Measurements from ENCODE around the gene SLC6A1.

SLC6A1 gene

DNA sequence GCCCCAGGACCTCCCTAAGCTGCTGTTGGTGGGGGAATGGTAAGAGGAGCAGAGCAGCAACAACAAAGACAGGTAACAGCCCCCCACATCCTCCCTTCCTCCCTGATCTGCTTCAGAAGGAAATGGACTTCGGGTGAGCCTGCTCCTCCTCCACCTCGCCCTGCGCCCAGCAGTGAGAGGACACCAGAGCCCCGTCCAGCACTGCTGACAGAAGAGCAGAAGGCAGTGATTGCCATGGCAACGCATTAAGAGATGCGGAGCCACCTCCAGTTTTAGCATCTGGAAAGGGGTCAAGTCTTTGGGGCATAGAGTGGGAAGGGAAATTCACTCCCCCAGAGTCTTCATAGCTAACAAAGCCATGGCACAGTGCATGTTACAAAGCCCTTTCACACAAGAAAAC, 84.2 kb downstream of the SLC6A1 start:
- no peak overlapping the region for H3K4me3 ChIP-seq (replicated peaks in 1 of 2; ENCODE audit: low read depth in 2 of 2, low read length in 2 of 2)
- TF ChIP-seq, protein P1, sequence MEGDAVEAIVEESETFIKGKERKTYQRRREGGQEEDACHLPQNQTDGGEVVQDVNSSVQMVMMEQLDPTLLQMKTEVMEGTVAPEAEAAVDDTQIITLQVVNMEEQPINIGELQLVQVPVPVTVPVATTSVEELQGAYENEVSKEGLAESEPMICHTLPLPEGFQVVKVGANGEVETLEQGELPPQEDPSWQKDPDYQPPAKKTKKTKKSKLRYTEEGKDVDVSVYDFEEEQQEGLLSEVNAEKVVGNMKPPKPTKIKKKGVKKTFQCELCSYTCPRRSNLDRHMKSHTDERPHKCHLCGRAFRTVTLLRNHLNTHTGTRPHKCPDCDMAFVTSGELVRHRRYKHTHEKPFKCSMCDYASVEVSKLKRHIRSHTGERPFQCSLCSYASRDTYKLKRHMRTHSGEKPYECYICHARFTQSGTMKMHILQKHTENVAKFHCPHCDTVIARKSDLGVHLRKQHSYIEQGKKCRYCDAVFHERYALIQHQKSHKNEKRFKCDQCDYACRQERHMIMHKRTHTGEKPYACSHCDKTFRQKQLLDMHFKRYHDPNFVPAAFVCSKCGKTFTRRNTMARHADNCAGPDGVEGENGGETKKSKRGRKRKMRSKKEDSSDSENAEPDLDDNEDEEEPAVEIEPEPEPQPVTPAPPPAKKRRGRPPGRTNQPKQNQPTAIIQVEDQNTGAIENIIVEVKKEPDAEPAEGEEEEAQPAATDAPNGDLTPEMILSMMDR (IDR thresholded peaks at IDR 0.05; ENCODE audit: low read depth, low read length), result no peak
- DNase-seq (ENCODE audit: low read depth in 2 of 2), result no peak

DNA sequence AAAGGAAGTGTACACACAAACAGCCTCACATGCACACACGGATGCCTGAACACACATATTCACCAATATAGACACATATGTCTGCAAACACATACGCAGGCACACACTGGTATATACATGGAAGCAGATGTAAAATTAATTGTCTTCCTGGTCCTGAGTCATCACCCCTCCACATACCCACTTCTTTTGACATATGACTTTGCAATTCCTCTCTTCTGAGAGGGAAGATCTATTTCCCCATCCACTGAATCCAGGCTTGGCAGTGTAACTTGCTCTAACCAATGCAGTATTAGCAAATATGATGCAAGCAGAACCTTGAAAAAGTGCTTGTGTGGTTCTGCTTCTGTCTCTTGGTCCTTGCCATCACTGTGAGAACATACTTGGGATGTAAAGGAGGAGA, 84.9 kb downstream of the SLC6A1 start:
- DNase-seq (ENCODE audit: low read depth in 2 of 2), result peak; percentile 62 to 72
- no peak overlapping the region for H3K4me3 ChIP-seq (replicated peaks in 1 of 2; ENCODE audit: low read depth in 2 of 2, low read length in 2 of 2)
- TF ChIP-seq, protein P1 (IDR thresholded peaks at IDR 0.05; ENCODE audit: low read depth, low read length), result no peak

DNA sequence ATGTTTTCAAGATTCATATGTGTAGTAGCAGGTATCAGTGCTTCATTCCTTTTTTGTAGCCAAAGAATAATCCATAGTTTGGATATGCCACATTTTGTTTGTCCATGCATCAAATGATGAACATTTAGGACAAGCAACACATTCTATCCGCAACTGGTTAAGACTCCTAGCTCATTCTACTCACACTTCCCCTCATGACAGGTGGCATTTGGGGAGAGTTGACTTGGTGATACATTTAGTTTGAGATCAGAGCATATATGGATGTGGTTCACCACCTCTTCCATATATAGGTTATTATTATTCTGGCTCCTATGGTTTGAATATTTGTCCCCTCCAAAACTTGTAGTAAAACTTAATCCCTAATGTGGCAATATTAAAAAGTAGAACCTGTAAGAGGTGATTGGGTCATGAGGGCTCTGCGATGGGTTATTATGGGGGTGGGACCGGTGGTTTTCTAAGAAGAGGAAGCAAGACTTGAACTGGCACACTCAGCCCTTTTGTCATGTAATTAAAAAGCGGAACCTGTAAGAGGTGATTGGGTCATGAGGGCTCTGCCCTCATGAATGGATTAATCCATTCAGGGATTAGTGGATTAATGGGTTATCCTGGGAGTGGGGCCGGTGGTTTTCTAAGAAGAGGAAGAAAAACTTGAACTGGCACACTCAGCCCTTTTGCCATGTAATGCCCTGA, 86.4 kb downstream of the SLC6A1 start:
- DNase-seq (ENCODE audit: low read depth in 2 of 2), result no peak
- TF ChIP-seq, protein P1 (IDR thresholded peaks at IDR 0.05; ENCODE audit: low read depth, low read length), result no peak
- H3K4me3 ChIP-seq (replicated peaks in 1 of 2; ENCODE audit: low read depth in 2 of 2, low read length in 2 of 2), result no peak overlapping the region

DNA sequence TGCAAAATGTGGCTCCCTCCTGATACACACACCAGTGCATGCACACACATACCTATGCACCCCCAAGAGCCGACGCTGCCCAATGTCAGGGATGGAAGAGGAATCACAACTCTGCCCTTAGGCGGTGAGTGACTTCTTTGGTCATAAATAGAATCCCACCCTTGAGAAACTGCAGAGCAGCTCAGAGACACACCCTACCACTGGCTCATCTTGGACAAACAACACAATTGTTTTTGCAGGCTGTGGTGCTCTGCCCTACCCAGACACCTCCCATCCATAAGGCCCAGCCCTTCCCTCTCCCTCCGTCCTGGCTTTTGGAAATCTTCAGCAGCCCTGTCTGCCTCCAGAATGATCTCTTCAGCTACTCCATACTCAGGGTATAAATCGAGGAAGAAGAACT, 87.9 kb downstream of the SLC6A1 start:
- H3K4me3 ChIP-seq (replicated peaks in 1 of 2; ENCODE audit: low read depth in 2 of 2, low read length in 2 of 2), result no peak overlapping the region
- peak in 1 of 2 donors; percentile 11 for DNase-seq (ENCODE audit: low read depth in 2 of 2)

DNA sequence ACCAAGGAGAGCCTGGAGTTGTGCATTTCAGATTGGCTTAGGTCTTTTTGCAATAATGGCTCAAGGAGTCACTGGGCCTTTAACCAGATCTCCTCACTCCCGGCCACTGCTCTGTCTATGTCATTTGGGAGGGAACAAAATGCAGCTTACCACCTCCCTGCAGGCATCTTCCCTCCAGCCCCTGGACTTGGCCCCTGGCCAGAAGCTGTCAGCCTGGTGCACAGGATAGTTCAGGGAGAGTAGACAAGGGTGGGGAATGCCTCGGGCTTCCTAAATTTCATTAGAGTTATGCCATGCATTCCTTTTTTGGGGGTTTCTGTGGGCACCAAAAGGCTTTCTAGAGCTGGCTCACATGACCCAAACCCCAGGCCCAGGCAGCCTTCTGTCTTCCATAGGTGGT, 91.5 kb downstream of the SLC6A1 start:
- no peak overlapping the region for H3K4me3 ChIP-seq (replicated peaks in 1 of 2; ENCODE audit: low read depth in 2 of 2, low read length in 2 of 2)
- DNase-seq (ENCODE audit: low read depth in 2 of 2), result no peak
- TF ChIP-seq, protein P1 (IDR thresholded peaks at IDR 0.05; ENCODE audit: low read depth, low read length), result no peak

More for the DNA sequence above, 87.9 kb downstream of the SLC6A1 start:
- TF ChIP-seq, protein P1 (IDR thresholded peaks at IDR 0.05; ENCODE audit: low read depth, low read length), result no peak

DNA sequence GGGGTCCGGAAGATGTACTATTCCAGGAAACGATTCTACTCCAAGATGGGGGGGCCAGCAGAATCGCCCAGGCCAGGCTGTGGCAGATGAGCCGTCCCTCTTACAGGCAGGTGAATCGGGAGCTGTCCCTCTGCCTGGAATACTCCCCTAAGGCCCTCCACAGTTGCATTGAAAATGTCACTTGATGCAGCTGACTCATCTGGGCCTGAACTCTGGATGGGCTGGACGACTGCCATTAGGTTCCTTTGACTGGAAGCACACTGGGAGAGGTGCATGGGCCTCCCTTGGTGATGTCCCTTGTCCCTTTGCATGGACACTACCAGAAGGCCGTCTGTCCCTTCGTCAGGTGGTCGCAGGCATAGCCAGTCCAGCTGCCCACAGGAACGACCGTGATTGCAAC, 92.1 kb downstream of the SLC6A1 start:
- no peak overlapping the region for H3K4me3 ChIP-seq (replicated peaks in 1 of 2; ENCODE audit: low read depth in 2 of 2, low read length in 2 of 2)
- TF ChIP-seq, protein P1 (IDR thresholded peaks at IDR 0.05; ENCODE audit: low read depth, low read length), result no peak
- no peak for DNase-seq (ENCODE audit: low read depth in 2 of 2)

All from cardiac fibroblast (primary cell).